ENCODE data around the gene NXNL1. TPM values are rescaled to one million over a fixed set of nuclear protein-coding genes. Genes with fewer than 3 reads are reported as not detected.

The NXNL1 gene
- total RNA-seq, 1 experiment from 2014 or later = not detected

- H3K4me1 ChIP-seq (ENCODE audit: control insufficient read depth, insufficient read depth, low read length) = no peaks in the 10 kb centered on the region; the same call in 1 of the 2 replicates
- ATAC-seq = no peak
- DNase-seq (ENCODE audit: low read depth, low spot score) = no peak
- intact Hi-C loops (cut with micrococcal nuclease; ENCODE audit: unreplicated experiment) (no loop called here), in situ Hi-C loops (cut with HindIII; ENCODE audit: low pct_unique_long_range_greater_than_20kb, low sequenced_read_pairs) (no loop called here)
- no TSS peak for BruUV-seq (replicated peaks)
- TF ChIP-seq REST (IDR thresholded peaks at IDR 0.05; ENCODE audit: insufficient read depth in 1 of 2, low read depth in 2 of 2, low read length in 1 of 2) (no peak), SIN3A (IDR thresholded peaks at IDR 0.05; ENCODE audit: borderline replicate concordance, insufficient read depth, low read depth, low read length) (no peak), POLR2AphosphoS5 (IDR thresholded peaks at IDR 0.05; ENCODE audit: low read depth, low read length) (no peak), TCF7L2 (IDR thresholded peaks at IDR 0.05; ENCODE audit: low read depth, low read length) (no peak), CTCF (IDR thresholded peaks at IDR 0.05) (no peak)
- H3K27ac ChIP-seq (ENCODE audit: low read length) = no peak overlapping the region
- no peak overlapping the region for H3K4me3 ChIP-seq (ENCODE audit: low read depth in 2 of 2, low read length in 2 of 2)
- ChIA-PET CTCF (no interaction called here), POLR2A (no interaction called here)
- no peaks in the 10 kb centered on the region for H3K27me3 ChIP-seq (ENCODE audit: control insufficient read depth, insufficient read depth, low read length)
- H3K36me3 ChIP-seq (ENCODE audit: control insufficient read depth, insufficient read depth, low read length) = no peaks in the 10 kb centered on the region
- no peaks in the 10 kb centered on the region for H3K9me3 ChIP-seq (ENCODE audit: control insufficient read depth, insufficient read depth, low read depth, low read length)
Measured at GRCh38 chr19:17503240-17503639, 42.5 kb upstream of the NXNL1 start.

- no peaks in the 10 kb centered on the region for H3K9me3 ChIP-seq (ENCODE audit: control insufficient read depth, insufficient read depth, low read depth, low read length)
- no peaks in the 10 kb centered on the region for H3K4me1 ChIP-seq (ENCODE audit: control insufficient read depth, insufficient read depth, low read length)
- in situ Hi-C loops (cut with HindIII; ENCODE audit: low pct_unique_long_range_greater_than_20kb, low sequenced_read_pairs) = no loop called here
- no peak for DNase-seq (ENCODE audit: low read depth, low spot score)
- POLR2A ChIA-PET = no interaction called here
- H3K27ac ChIP-seq (ENCODE audit: low read length) = no peak overlapping the region
- no peak for TF ChIP-seq POLR2AphosphoS5 (IDR thresholded peaks at IDR 0.05; ENCODE audit: low read depth, low read length)
- no peak for TF ChIP-seq SIN3A (IDR thresholded peaks at IDR 0.05; ENCODE audit: borderline replicate concordance, insufficient read depth, low read depth, low read length)
- no peak overlapping the region for H3K4me3 ChIP-seq (ENCODE audit: low read depth in 2 of 2, low read length in 2 of 2)
- no peak for ATAC-seq
- intact Hi-C loops (cut with micrococcal nuclease; ENCODE audit: unreplicated experiment) = no loop called here
- H3K27me3 ChIP-seq (ENCODE audit: control insufficient read depth, insufficient read depth, low read length) = no peaks in the 10 kb centered on the region
- H3K36me3 ChIP-seq (ENCODE audit: control insufficient read depth, insufficient read depth, low read length) = no peaks in the 10 kb centered on the region
- no TSS peak for BruUV-seq (replicated peaks)
- CTCF ChIA-PET = no interaction called here
Measured at GRCh38 chr19:17500447-17501198, 39.9 kb upstream of the NXNL1 start.

Measured in Panc1 (cell line).